Neural progenitor cell (in vitro differentiated cells): ENCODE results near the gene DMWD.

Experiments used
- EZH2 ChIP-seq: fragments of 200-600 bp; sonication (generic); IDR thresholded peaks from 2 replicates; pipeline ENCODE4 v1.6.1; 2017; ENCODE audit warnings: antibody characterized with exemption, mild to moderate bottlenecking, moderate library complexity
- EZH2phosphoT487 ChIP-seq: fragments of 200-600 bp; sonication (generic); IDR thresholded peaks from 2 replicates; pipeline ENCODE4 v1.6.1; 2017; ENCODE audit warnings: antibody characterized with exemption
- TF ChIP-seq, protein P1 (sequence below): fragments of 200-600 bp; sonication (generic); IDR thresholded peaks from 2 replicates; pipeline ENCODE4 v1.5.1; 2017; ENCODE audit warnings: antibody characterized with exemption, mild to moderate bottlenecking

DNA sequence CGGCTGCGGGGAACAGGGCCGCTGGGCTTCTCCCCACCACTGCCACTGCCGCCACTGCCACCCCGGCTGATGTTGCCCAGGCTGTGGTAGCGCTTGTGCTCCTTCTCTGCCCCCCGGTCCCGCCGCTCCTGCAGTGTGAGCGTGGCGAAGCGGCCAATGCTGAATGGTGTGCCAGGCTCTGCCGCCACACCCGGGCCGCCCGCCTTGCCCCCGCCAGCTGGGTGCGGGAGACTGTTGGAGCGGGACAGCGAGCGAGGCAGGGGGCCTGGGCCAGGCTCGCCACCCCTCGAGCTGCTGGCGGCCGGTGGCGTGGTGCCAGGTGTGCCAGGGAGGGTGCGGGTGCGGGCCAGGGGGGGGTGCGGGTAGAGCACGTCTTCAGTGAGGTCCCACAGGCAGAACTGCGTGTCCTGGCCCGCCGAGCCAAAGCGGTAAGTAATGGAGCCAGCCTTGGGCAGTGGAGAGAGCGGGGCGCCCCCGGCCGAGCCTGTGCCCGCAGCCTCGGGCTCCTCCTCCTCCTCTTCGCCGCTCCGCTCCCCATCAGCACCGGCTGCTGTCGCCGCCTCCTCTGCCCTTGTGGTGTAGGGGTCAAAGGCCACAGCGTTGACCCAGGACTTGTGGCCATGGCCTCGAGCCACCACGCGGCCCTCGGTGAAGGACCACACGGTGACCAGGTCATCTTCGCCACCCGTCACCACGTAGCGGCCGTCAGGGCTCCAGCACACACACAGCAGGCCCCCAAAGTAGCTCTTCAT is 6.7 kb downstream of the DMWD start:
- no peak for TF ChIP-seq EZH2
- TF ChIP-seq, protein P1, sequence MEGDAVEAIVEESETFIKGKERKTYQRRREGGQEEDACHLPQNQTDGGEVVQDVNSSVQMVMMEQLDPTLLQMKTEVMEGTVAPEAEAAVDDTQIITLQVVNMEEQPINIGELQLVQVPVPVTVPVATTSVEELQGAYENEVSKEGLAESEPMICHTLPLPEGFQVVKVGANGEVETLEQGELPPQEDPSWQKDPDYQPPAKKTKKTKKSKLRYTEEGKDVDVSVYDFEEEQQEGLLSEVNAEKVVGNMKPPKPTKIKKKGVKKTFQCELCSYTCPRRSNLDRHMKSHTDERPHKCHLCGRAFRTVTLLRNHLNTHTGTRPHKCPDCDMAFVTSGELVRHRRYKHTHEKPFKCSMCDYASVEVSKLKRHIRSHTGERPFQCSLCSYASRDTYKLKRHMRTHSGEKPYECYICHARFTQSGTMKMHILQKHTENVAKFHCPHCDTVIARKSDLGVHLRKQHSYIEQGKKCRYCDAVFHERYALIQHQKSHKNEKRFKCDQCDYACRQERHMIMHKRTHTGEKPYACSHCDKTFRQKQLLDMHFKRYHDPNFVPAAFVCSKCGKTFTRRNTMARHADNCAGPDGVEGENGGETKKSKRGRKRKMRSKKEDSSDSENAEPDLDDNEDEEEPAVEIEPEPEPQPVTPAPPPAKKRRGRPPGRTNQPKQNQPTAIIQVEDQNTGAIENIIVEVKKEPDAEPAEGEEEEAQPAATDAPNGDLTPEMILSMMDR, result no peak
- TF ChIP-seq EZH2phosphoT487, result no peak
